Activated naive CD4-positive, alpha-beta T cell (primary cell): ENCODE data around the gene MAST4.
A peak's percentile ranks its signal among the peaks of the same experiment; 100 is the strongest.
"Not testable (repeated sequence)": the region's sequence is repeated elsewhere in the genome, so short reads cannot be mapped to it uniquely, and the experiment has no call there.

ENCODE experiments used
- DNase-seq, 4 experiments: peaks; one replicate each; lab custom pipeline; 2025; lab: John Stamatoyannopoulos, UW

Gene MAST4

GRCh38 chr5:67163863-67164595 is 567.8 kb downstream of the MAST4 start:
- DNase-seq, result no peak

- no peak for DNase-seq
Measured at GRCh38 chr5:67164856-67165525, 568.8 kb downstream of the MAST4 start.

GRCh38 chr5:67165526-67166459 is 569.6 kb downstream of the MAST4 start:
- DNase-seq, result peak; percentile 38 to 69 (median 54)

- peak in 2 of 4 experiments; percentile 49 to 56 for DNase-seq
Measured at GRCh38 chr5:67166460-67167285, 570.5 kb downstream of the MAST4 start.

- DNase-seq, result no peak
Measured at GRCh38 chr5:67168069-67168468, 571.9 kb downstream of the MAST4 start.

- no peak for DNase-seq
Measured at GRCh38 chr5:67170767-67171166, 574.6 kb downstream of the MAST4 start.

GRCh38 chr5:67173351-67173750 is 577.2 kb downstream of the MAST4 start:
- DNase-seq, result not testable (repeated sequence)

- DNase-seq, result no peak
Measured at GRCh38 chr5:67173959-67174358, 577.8 kb downstream of the MAST4 start.

GRCh38 chr5:67176936-67177335 is 580.7 kb downstream of the MAST4 start:
- DNase-seq, result no peak

- DNase-seq, result no peak
Measured at GRCh38 chr5:67178085-67178484, 581.9 kb downstream of the MAST4 start.

GRCh38 chr5:67178966-67179365 is 582.8 kb downstream of the MAST4 start:
- DNase-seq, result no peak

- no peak for DNase-seq
Measured at GRCh38 chr5:67179697-67180361, 583.6 kb downstream of the MAST4 start.

- no peak for DNase-seq
Measured at GRCh38 chr5:67181648-67182221, 585.5 kb downstream of the MAST4 start.

- no peak for DNase-seq
Measured at GRCh38 chr5:67182301-67182790, 586.2 kb downstream of the MAST4 start.

- no peak for DNase-seq
Measured at GRCh38 chr5:67183859-67184258, 587.7 kb downstream of the MAST4 start.

- DNase-seq, result no peak
Measured at GRCh38 chr5:67187006-67187715, 591.0 kb downstream of the MAST4 start.

- no peak for DNase-seq
Measured at GRCh38 chr5:67188274-67189078, 592.3 kb downstream of the MAST4 start.

GRCh38 chr5:67189079-67189354 is 592.8 kb downstream of the MAST4 start:
- no peak for DNase-seq

- no peak for DNase-seq
Measured at GRCh38 chr5:67189931-67190330, 593.7 kb downstream of the MAST4 start.
